ENCODE data around the gene IFNK.

DNA sequence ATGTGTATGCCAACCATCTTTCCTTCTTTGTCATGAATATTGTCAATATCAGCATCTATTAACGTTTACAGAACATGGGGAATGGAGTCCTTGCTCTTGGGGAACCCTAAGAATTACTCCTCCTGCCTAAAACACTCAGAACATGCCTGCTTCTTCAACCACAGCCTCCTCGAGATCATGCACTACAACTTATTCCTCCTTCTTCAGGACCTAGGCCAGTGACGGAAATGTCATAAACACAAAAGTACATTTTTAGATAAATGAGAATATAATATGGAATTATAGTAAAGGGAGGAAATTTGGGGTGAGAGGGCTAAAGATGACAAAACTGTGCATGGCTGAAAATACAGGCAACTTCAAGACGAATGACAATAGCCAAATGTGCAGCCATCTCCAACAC, 3.1 kb upstream of the IFNK start:
- no peak for TF ChIP-seq POLR2A (IDR thresholded peaks at IDR 0.05)
- TF ChIP-seq, protein P1, sequence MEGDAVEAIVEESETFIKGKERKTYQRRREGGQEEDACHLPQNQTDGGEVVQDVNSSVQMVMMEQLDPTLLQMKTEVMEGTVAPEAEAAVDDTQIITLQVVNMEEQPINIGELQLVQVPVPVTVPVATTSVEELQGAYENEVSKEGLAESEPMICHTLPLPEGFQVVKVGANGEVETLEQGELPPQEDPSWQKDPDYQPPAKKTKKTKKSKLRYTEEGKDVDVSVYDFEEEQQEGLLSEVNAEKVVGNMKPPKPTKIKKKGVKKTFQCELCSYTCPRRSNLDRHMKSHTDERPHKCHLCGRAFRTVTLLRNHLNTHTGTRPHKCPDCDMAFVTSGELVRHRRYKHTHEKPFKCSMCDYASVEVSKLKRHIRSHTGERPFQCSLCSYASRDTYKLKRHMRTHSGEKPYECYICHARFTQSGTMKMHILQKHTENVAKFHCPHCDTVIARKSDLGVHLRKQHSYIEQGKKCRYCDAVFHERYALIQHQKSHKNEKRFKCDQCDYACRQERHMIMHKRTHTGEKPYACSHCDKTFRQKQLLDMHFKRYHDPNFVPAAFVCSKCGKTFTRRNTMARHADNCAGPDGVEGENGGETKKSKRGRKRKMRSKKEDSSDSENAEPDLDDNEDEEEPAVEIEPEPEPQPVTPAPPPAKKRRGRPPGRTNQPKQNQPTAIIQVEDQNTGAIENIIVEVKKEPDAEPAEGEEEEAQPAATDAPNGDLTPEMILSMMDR (IDR thresholded peaks at IDR 0.05): no peak
- TF ChIP-seq EP300 (IDR thresholded peaks at IDR 0.05): no peak
